IPS-18c (cell line): ENCODE measurements around the gene UTP20.
"Not testable (repeated sequence)": the region's sequence is repeated elsewhere in the genome, so short reads cannot be mapped to it uniquely, and the experiment has no call there.

Experiments
- H3K4me3 ChIP-seq: 2 replicates; pipeline ENCODE4 v1.7.0; 2013; ENCODE audit warnings: low read depth, mild to moderate bottlenecking, low read length, moderate library complexity; ENCODE audit not compliant: insufficient read depth
- H3K9me3 ChIP-seq: one replicate; pipeline ENCODE4 v1.6.1; 2013; ENCODE audit warnings: mild to moderate bottlenecking, low read length, moderate library complexity; ENCODE audit not compliant: control insufficient read depth, insufficient read depth

The UTP20 gene

GRCh38 chr12:101391181-101391580 is 111.3 kb downstream of the UTP20 start:
- H3K9me3 ChIP-seq, H3K4me3 ChIP-seq: not testable (repeated sequence)

GRCh38 chr12:101407049-101407435 is 127.1 kb downstream of the UTP20 start:
- Histone ChIP-seq H3K4me3 (peak overlapping the region; percentile 85), H3K9me3 (no peaks in the 10 kb centered on the region)

- peak within 1 kb of the TSS; percentile 85 for H3K4me3 ChIP-seq
- H3K9me3 ChIP-seq, result no peaks in the 10 kb centered on the region
Observed at GRCh38 chr12:101407436-101408345, 127.8 kb downstream of the UTP20 start, which contains the start of gene ARL1. Gene ARL1 (minus strand): TSS chr12:101407772. CDS start chr12:101407645, 127 bp downstream.

GRCh38 chr12:101410169-101410568 is 130.3 kb downstream of the UTP20 start:
- H3K9me3 ChIP-seq, H3K4me3 ChIP-seq: not testable (repeated sequence)

- H3K9me3 ChIP-seq, result no peaks in the 10 kb centered on the region
- H3K4me3 ChIP-seq, result no peak overlapping the region
Observed at GRCh38 chr12:101414533-101415119, 134.7 kb downstream of the UTP20 start.

GRCh38 chr12:101415228-101415627 is 135.3 kb downstream of the UTP20 start:
- H3K9me3 ChIP-seq, result no peaks in the 10 kb centered on the region

GRCh38 chr12:101422066-101422465 is 142.2 kb downstream of the UTP20 start:
- not testable (repeated sequence) for H3K4me3 ChIP-seq, H3K9me3 ChIP-seq

More at GRCh38 chr12:101415228-101415627, 135.3 kb downstream of the UTP20 start:
- H3K4me3 ChIP-seq, result no peak overlapping the region

- Histone ChIP-seq H3K4me3 (no peak overlapping the region), H3K9me3 (no peaks in the 10 kb centered on the region)
Observed at GRCh38 chr12:101424620-101425019, 144.7 kb downstream of the UTP20 start.

- H3K9me3 ChIP-seq, result no peaks in the 10 kb centered on the region
- no peak overlapping the region for H3K4me3 ChIP-seq
Observed at GRCh38 chr12:101430456-101430855, 150.6 kb downstream of the UTP20 start.

GRCh38 chr12:101436136-101436535 is 156.2 kb downstream of the UTP20 start:
- H3K9me3 ChIP-seq, result peaks cover 2% of the 10 kb centered on the region
- H3K4me3 ChIP-seq, result no peak overlapping the region
